Right kidney (tissue), 1 donor: ENCODE results near the gene PKD2.
A peak's percentile ranks its signal among the peaks of the same experiment; 100 is the strongest.
"Not testable (repeated sequence)": the region's sequence is repeated elsewhere in the genome, so short reads cannot be mapped to it uniquely, and the experiment has no call there.

ENCODE experiments used
- DNase-seq: peaks from one replicate; pipeline ENCODE4 v3.0.0-alpha.2; 2016

The PKD2 gene

DNA sequence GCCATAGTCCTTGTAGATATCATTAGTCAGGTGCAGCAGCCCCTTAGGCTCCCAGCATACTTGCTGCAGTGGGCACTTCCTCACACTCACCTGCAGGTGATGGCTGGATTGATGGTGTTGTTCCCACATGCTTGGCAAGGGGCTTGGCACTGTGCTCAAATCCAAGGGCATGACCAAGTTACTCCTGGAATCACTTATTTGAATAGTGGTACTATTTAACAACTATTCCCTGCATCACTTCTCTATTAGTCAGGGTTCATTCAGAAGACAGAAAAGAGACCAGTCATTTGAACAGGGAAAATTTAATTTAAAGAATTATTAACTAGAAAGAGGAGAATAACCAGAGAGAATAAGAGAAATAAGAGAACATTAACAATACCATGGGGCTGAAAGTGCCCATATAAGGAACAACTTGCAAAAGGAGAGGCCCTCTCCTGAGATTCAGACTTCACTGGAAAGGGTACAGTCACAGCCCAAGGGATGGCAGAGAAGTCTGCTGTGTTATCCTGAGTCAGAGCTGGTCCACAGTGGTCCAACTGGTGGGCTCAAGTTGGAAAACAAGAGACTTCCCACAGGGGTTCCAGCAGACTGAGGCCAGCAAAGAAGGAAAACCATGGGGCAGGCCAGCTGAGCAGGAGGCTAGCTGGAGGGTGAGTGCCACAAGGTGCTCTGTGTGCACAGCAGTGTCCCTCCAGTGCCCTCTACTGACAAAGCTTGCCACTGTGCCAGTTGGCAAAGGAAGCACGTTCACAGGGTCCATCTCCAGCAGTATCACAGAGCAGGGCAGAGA, 22.1 kb upstream of the PKD2 start:
- DNase-seq: peak; percentile 21

DNA sequence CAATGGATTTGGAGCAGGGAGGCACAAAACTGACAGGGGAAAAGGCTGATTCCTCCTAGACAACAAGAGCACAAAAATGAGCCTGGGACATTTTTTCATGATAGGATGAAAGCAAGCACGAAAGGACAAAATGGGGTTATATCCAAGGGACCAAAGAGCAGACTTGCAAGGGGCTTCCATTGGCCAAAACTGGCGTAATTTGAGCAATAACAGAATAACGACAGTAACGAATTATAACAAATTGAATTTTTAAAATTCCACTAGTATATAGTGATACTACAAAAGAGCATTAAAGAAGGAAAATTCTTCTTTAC, 21.6 kb upstream of the PKD2 start:
- no peak for DNase-seq

DNA sequence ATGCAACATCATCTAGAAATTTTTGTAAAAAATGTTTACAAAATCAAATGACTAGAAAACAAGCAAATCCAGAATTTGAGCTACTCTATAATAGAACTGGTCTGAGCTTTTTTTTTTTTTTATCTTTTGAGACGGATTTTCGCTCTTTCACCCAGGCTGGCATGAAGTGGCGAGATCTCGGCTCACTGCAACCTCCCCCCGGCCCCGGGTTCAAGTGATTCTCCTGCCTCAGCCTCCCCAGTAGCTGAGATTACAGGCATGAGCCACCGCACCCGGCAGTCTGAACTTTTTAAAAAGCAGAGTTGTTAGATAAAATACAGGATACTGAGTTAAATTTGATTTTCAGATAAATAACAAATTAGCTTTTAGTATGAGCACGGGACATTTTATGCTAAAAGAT, 20.9 kb upstream of the PKD2 start:
- no peak for DNase-seq

DNA sequence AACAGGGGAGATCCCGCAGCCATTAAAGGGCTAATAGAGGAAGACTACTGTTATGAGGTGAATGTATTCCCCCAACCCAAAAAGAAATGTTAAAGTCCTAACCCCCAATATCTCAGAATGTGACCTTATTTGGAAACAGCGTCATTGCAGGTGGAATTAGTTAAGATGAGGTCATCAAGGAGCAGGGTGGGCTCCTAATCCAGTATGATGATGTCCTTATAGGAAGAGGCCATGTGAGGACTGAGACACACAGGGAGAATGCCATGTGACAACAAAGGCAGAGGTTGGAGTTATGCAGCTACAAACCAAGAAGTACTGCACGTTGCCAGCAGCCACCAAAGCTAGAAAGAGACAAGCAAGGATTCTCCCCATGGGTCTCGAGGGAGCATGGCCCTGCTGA, 17.7 kb upstream of the PKD2 start:
- DNase-seq: no peak

- no peak for DNase-seq
Measured at GRCh38 chr4:87995435-87995834, 12.0 kb upstream of the PKD2 start.

GRCh38 chr4:87999191-87999691, 8.2 kb upstream of the PKD2 start:
- not testable (repeated sequence) for DNase-seq

GRCh38 chr4:88001871-88002270, 5.6 kb upstream of the PKD2 start:
- no peak for DNase-seq

DNA sequence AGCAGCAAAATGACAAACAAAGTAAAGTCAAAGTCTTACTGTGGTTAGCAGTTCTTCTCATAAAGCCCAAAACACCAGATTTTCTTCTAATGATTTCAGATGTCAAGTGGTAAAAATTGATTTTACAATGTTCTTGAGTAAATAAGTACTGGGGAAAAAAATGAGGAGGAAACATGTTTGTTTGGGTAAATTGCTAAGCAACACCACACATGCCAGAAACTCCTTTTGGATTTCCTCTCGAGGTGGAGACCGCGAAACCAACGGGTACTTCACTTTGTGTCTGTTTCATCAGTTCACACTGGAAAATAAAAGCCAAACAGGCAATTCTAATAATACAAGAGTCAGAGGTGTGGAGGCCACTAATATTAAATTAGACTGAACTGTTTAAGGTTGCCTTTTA, 4.6 kb upstream of the PKD2 start:
- DNase-seq: no peak

GRCh38 chr4:88003261-88003660, 4.2 kb upstream of the PKD2 start:
- no peak for DNase-seq

GRCh38 chr4:88005076-88005475, 2.4 kb upstream of the PKD2 start:
- DNase-seq: no peak

- no peak for DNase-seq
Measured at GRCh38 chr4:88005946-88006345, 1.5 kb upstream of the PKD2 start.

GRCh38 chr4:88006956-88007303, 505 bp upstream of the PKD2 start:
- no peak for DNase-seq

DNA sequence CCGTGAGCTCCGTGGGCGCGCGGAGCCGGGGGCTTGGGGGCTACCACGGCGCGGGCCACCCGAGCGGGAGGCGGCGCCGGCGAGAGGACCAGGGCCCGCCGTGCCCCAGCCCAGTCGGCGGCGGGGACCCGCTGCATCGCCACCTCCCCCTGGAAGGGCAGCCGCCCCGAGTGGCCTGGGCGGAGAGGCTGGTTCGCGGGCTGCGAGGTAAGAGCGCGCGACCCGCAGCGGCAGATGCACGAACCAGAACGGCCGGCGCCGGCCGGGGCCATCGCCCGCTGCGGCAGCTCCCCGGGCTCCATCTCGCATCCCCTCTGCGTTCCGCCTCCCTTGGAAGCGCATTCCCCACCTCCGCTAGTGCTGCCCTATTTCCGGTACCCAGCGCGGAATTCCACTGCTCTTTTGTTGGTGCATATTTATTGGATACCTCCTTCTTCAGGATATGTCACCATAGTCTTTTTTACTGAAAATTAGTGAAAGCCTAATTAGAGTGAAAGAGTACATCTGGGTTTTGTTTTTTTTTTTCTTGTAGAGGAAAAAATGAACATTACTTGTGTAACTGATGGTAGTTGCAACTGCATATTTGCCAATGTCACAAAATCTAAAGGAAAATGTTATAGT, 797 bp downstream of the PKD2 start:
- DNase-seq: peak; percentile 87

DNA sequence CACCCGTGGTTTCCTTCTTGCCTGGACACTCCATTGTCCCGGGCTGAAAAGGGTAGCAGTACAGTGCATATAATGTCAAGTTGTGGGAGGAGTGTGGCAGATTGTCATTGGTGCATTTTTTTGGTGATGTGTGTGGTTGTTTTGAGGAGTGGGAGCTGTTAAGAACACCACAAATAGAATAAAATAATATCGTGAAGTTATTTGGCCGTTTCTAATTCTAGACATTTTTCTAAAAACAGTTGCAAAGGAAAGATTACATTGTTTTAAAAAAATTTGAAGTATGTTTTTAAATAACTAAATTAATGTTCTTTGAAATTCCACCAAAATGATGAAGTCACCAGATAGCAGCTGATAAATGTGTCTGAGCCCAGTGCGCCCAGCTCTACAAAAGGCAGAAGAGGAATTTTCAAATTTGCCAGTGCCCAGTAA, 1.3 kb downstream of the PKD2 start:
- DNase-seq: no peak

DNA sequence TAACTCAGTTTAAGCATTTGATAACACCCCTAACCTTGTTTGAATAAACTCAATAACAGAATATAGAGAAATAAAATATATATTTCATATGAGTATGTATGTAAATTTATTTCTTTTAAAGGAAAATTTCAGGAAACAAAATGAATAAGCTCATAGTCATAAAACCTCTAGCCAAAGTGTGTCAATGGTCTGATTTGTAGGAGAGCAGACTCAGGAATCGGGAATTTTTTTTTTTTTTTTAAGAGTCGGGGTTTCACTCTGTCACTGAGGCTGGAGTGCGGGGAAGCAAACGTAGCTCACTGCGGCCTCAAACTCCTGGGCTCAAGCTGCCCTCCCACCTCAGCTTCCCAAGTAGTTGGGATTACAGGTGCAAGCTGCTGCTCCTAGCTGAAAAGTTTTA, 2.4 kb downstream of the PKD2 start:
- no peak for DNase-seq

- no peak for DNase-seq
Measured at GRCh38 chr4:88010966-88011365, 3.5 kb downstream of the PKD2 start.

GRCh38 chr4:88012647-88013046, 5.2 kb downstream of the PKD2 start:
- no peak for DNase-seq

- DNase-seq: no peak
Measured at GRCh38 chr4:88014386-88014905, 7.0 kb downstream of the PKD2 start.

DNA sequence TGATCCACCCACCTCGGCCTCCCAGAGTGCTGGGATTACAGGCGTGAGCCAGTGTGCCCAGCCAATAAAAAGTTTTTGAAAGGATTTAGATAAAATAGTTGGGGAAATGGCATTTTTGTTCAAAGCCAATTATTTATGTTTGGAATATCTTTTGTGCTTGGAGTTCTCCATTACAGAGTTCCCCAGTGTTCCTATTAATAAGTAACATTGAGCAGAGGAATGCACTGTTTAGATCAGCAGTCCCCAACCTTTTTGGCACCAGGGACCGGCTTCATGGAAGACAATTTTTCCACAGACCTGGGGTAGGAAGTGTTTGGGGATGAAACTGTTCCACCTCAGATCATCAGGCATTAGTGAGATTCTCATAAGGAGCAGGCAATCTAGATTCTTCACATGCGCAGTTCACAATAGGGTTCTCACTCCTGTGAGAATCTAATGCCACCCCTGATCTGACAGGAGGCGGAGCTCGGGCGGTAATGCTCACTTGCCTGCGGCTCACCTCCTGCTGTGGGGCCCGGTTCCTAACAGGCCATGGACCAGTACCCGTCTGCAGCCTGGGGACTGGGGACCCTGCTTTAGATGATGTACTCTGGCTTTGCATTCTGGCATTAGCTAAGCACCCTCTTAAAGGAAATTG, 8.3 kb downstream of the PKD2 start:
- DNase-seq: peak; percentile 35

DNA sequence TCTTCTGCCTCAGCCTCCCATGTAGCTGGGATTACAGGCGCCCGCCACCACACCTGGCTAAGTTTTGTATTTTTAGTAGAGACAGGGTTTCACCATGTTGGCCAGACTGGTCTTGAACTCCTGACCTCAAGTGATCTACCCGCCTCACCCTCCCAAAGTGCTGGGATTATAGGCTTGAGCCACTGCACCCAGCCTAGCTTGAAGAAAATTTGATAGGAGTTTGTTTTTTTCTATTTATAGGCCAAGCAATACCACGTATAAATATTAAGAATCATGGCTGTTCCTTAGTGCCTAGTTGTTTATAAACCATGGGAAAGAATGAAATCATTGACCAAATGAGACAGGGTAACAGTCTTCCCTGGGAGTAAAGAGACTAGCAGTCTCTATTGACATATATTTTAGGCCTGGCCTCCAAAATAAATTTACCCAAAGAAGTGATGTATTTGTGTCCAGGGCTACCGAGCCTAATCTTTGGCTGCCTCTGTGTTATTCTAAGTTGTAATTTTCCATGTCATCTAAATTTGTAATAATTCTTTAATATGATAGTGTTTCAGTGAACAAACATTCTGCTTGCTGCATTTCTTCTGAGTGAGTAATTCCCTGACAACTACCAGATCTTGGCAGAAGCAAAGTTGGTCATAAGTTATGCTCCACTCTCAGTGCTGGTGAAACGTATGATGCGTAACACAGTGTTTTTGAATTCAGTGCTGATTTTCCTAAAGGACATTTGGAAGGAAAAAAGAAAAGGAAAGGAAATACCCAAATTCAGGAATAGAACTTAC, 10.3 kb downstream of the PKD2 start:
- no peak for DNase-seq

GRCh38 chr4:88018466-88018865, 11.0 kb downstream of the PKD2 start:
- DNase-seq: no peak

DNA sequence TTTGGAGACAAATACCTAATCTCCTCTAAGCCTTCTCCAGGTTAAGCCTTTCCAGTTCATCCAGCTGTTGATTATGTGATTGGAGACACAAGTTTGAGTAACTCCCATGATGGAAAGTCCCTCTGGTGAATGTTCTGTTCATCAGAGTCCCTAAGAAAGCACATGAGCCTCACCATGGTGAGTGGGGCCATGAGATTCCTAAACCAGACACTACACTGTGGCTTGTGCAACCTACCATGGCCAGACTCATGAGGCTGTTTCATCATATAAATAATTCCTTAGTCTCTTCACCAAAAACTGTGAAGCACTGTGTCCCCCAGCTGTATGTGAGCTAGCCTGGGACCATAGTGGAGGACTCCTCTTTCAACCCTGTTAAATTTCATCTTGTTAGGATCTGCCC, 14.4 kb downstream of the PKD2 start:
- no peak for DNase-seq

DNA sequence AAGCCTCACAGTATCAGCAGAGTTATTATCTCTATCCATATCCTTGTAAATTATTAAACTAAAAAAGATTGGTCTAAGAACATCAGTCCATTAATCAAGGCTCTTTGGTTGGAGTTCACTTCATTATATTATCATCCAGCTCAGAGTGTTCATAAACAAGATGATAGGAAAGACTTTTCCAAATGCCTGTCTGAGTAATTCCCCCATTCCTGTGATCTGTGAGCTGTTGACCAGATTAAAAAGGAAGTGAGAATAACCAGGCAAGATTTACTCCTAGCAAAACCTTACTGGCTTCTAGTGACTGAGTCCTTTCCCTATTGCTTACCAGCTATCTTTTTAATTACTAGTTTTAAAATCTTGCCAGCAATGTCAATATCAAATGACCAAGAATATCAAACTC, 14.9 kb downstream of the PKD2 start:
- DNase-seq: no peak
